ENCODE measurements around the gene MYH7B.

The MYH7B gene

GRCh38 chr20:35004749-35005462 lies 49.2 kb downstream of the MYH7B start:
- no peak for DNase-seq (ENCODE audit: low read depth)

Data from activated T-cell treated with anti-CD3 and anti-CD28 coated beads for 48 hours (primary cell).